H1 (cell line): ENCODE measurements around the gene SYPL1. TPM values are rescaled to one million over a fixed set of nuclear protein-coding genes. Genes with fewer than 3 reads are reported as not detected.

ENCODE experiments used
- SRF ChIP-seq: IDR thresholded peaks from 2 replicates; pipeline ENCODE4 v1.6.1; 2011; ENCODE audit warnings: mild to moderate bottlenecking, low read depth, low read length, moderate library complexity
- polyA plus RNA-seq, 7 experiments: library from polyadenylated mRNA; depleted of rRNA in 3 of 7; stranded (reverse) in 5 of 7; unstranded in 2 of 7; fragments of >200 nt in 5 of 7; fragments of 200-250 nt in 2 of 7; gene quantifications; 1 replicate in 5 of 7; 2 replicates in 1 of 7; 4 replicates in 1 of 7; pipeline versions ENCODE4 v1.2.1 to v1.2.3, GENCODE V29; 2011 to 2013; ENCODE audit warnings: missing spikeins in 2 of 7, mixed read lengths in 2 of 7
- total RNA-seq: library from RNA; stranded (reverse); fragmentation: NEBNext Ultra II Directional; extraction: Animal tissue kit (Norgen Biotek cat#: 25700); gene quantifications from 2 replicates; pipeline ENCODE4 v1.2.1, GENCODE V29; 2021

The SYPL1 gene
- total and polyA plus RNA-seq, 2 of the 8 experiments (the other 6 are each of a cell fraction or from before 2014, with no cell fraction given) = 44.9 to 57.7 TPM

GRCh38 chr7:106117786-106118544 lies 5.9 kb upstream of the SYPL1 start (continued):
- no peak for TF ChIP-seq SRF
